Activated CD8-positive, alpha-beta memory T cell treated with anti-CD3 and anti-CD28 coated beads for 48 hours (primary cell): Measurements from ENCODE around the gene INTS1.

Source experiments
- DNase-seq, 3 experiments: peaks; one replicate each; pipeline ENCODE4 v3.0.0-alpha.2; 2020; ENCODE audit warnings: low read depth in 2 of 3, low spot score in 2 of 3

The INTS1 gene

DNA sequence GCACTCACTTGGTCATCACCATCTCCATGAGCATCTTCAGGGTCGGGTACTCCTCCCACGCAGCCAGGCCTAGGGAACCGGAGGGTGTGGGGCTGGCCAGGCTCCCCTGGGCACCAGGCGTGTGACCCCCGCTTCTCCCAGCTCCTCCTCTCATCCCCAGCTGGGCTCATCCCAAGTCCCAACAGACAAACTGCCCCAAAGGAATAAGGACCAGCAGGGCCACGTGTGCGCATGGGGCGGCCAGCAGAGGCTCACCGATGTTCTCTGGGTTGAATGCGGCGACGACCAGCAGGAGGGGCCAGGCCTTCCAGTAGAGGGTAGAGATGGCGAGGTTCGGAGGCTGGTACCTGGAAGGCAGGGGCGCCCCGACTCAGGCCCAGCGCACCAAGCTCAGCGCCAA is 14.9 kb downstream of the INTS1 start:
- DNase-seq: no peak

DNA sequence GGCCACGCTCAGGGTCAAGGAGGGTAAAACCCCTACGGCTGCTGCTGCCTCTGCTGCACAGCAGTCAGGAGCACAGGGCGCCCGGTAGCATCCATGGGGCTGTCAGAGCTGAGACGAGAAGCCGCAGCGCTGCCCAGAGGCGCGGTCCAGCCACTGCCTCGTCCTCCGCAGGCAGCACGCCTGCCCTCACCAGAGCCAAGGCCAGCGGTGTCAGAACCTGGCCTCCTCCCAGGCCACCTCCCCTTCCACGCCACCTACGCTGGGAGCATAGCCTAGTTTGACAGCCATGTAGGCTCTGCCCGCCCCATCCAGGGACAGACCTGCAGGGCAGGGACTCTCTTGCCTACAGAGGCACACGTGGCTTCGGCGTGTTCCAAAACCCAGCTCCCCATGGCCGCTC is 16.2 kb downstream of the INTS1 start:
- no peak for DNase-seq

DNA sequence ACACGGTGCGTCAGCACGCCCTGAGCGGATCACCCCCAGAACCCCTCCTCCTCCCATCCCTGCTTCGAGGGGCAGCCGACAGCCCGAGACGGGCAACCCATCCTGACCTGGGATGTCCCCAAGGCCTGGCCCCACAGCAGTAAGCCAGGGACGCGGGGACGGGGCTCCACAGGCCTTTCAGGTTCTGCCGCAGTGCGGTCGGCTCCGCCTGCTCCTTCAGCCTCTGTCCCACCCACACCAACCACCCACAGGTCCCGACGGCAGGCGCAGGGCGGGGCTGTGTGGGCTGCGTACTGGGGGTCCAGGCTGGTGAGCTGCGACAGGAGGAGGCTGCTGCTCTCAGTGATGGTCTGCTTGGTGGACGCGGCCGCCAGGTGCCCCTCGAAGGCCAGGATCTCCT is 16.7 kb downstream of the INTS1 start:
- DNase-seq: no peak

DNA sequence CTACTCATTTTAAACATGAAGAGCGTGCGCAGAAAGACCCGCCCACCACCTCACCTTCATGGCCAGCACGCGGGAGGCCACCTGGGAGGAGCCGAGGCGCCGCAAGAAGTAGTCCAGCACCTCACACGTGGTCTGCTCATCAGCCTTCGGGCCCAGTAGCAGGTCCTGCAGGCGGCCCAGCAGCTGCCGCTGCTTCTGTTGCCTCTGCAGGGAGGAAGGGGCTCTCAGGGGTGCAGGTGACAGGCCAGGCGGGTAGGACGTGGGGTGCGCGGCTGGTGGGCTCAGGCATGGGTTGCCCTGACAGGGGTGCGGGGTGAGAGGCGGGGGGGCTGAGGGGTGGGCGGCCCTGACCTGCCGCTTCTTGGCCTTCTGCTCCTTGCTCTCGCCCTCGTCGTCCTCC is 17.6 kb downstream of the INTS1 start:
- no peak for DNase-seq

DNA sequence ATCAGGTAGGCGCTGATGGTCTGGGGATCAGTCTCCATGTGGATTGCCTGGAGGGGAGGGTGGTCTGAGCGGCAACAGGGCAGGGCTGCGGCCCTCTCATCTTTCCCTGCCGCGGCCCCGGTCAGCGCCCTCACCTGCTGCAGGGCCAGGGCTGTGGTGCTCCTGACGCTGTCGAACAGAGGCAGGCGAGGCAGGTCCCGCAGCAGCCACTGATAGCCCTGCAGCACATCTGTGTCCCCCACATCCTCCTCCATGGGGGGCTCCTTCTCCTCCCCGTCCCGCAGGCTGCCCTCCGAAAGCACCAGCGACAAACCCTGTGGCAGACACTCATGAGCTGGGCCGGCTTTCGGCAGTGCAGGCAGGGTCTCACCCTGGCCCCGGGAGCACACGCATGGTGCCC is 19.0 kb downstream of the INTS1 start:
- DNase-seq: no peak

DNA sequence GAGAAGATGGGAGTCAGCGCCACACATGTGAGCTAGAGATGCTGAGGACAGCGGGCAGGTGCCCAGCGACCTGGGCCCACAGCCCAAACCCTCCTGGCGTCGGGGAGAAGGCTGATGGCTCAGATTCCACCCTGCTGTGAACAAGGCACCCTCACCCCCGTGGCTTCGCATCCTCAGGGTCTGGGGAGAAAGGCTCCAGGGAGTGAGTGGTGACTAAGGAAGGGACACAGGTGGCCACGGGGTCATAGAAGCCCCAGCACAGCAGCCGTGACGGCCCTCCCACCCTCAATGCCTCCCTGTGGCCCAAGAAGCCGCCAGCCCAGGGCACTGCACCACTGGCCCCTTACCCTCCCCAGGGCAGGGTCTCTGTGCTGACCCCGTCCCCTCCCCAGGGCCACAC is 19.6 kb downstream of the INTS1 start:
- no peak for DNase-seq

DNA sequence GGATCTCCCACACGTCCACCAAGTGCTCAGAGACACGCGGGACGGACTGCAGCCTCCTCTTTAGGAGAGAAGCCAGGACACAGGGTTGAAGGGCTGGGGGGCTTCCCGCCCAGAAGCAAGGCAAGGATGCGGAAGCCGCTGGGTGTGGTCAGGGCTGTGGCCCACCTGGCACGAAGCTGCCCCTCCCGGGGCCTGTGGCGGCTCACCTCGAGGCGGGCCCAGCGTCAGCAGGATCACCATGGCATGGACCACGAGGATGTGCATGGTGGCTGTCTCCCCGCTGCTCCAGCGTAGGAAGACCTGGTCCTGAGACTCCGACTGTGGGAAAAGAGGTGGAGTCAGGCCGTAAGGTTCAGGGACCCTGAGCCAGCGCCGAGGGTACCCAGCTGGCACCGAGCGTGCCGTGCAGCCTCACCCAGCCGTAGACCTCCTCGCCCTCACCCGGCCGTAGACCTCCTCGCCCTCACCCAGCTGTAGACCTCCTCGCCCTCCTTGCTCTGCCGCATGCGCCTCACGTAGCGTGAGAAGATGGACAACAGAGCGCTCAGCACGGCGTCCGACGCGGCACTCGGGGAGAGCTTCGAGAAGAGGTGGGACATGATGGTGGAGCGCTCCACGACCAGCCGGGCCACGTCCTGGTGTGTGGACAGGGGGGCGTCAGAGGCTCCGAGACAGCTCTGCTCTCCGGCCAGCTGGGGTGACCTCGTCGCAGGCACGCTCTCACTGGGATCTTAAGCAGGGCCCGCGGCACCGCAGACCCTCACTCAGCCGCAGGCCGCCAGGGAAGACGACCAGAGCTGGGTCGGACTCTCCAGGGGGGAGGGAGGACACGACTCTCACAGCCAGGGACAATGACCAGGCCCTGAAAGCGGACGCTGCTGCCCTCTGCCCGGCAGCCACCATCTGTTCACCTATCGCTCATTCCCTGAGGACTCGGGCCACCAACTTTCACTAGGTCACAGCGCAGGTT is 20.4 kb downstream of the INTS1 start:
- no peak for DNase-seq

DNA sequence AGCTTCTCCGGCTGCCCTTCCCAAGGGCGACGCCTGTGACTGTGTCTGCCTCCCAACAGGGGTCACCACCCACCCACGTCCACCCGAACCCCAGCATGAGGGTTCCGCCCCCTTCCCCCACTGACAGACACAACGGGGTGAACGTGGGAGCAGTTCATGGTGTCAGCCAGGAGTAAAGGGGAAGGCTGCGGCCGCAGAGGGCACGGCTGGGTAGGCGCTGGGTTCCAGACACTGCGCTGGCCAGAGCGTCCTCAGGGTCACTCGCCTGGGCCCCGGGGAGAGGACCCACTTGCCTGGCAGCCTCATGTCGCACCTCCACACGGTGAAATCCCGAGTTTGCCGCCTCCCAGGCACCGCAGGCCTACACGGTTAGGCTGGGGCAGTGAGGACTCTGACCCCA is 21.1 kb downstream of the INTS1 start:
- no peak for DNase-seq

DNA sequence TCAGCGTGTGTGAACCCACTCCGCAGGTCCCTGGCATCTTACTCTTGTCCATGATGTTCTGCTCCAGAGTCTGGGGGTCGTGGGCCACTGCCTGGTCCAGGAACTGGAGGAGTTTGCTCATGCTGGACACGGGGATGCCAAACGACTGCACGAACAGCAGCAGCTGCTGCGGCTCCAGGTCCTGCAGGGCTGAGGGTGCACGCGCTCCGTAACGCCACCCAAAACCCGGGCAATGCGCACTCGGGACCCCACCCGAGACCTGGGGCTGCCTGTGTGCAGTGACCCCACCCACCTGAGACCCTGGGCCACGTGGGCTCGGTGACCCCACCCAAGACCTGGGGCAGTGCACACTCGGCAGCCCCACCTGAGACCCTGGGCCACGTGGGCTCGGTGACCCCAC is 22.9 kb downstream of the INTS1 start:
- no peak for DNase-seq

DNA sequence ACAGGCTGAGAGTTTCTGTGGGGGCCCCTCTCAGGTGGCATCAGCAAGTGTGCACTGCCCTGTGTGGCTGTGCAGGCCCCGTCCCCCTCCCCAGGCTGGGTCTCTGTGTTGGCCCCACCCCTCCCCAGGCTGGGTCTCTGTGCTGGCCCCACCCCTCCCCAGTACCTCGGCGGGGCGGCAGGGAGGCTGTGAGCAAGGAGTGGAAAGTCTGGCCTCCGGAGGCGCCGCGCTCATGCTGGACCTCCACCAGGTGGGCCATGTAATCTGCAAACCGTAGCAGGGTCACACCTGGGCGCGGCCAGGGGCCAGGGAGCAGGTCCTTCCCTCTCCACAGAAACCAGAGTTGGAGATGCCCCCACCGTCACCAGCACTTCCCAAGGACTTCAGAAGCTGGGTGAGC is 23.5 kb downstream of the INTS1 start:
- DNase-seq: no peak

DNA sequence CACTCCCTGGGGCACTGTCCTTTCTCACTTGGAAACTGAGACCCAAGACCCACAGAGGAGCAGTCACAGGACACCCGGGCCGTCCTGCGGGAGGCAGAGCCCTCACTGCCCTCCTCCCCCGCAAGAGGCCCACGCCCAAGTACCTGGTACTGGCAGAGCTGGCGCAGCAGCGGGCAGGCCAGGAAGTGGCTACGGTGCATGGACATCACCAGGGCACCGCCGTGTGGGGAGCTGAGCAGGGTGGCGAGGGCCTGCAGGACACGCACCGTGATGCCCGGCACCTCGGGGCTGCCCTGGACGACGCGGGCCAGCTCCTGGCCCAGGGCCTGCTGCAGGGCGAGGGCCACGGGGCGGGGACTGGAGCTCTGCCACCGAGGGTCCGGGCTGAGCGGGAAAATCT is 24.9 kb downstream of the INTS1 start:
- no peak for DNase-seq

DNA sequence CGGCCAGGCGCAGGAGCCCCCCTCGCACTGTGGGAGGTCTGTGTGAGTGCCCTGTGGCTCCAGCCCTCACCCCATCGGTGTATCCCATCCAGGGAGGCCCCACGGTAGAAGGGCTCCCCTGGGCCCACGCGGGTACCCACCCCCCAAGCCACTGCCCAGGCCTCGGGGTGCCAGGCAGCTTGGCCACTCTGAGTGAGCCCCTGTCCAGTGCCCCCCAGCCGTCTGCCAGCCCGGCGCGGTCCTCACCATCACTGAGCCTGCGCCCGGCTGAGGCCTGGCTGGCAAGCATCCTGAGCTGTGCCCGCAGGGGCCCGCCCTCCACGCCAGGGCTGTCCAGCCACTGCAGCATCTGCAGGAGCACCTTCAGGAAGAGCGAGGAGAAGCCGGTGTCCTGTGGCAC is 25.7 kb downstream of the INTS1 start:
- DNase-seq: no peak

DNA sequence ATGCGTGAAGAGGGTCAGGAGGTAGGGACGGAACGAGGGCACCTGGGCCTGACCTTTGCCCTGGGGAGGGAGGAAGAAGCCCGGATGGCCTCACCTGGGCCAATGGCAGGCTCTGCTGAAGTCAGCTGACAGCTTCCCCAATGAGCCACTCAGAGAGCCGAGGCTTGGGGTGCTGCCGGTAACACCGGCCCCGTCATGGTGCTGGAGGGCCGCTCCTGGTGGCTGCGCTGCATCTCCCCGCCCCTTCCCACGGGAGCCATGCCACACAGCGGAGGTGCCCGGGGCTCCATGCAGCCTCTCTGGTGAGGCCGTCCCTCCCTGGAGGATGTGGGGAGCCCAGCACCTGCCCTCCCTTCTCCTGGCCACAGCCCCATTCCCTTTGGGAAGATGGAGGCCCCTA is 27.3 kb downstream of the INTS1 start:
- DNase-seq: no peak

DNA sequence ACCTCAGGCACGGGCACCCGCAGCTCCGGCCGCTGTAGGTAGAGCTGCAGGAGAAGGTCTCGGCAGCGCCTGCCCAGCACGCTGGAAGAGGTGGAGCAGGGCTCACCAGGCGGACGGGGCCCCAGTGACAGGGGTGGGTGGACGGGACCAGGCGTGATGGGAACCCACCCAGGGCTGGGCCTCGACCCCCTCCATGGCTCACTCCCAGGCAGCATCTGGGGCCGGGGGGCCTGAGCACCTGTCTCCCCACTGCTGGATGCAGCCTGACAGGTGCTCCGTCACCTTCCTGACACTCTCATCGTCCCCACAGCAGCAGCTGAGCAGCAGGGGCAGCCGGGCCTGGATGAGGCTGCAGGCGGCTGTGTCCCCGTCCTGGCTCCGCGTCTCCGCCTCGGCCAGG is 28.2 kb downstream of the INTS1 start:
- no peak for DNase-seq

DNA sequence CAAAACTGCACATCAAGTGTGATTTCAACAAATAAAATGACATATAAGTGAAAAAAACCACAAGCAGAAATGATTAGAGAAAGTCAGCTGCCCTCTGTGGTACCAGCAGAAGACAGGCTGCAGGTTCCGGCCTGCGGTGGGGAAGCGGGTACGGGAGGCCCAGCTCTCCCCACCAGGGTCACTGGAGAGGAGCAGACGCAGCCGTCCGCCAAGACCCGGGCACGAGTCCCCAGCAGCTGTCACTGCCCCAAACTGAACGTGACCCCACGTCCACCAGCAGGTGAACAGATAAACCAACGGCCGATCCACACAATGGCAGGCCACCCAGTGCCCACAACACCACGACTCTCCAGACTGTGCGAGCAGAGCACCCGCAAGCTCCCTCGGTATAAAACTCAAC is 28.8 kb downstream of the INTS1 start:
- DNase-seq: no peak

DNA sequence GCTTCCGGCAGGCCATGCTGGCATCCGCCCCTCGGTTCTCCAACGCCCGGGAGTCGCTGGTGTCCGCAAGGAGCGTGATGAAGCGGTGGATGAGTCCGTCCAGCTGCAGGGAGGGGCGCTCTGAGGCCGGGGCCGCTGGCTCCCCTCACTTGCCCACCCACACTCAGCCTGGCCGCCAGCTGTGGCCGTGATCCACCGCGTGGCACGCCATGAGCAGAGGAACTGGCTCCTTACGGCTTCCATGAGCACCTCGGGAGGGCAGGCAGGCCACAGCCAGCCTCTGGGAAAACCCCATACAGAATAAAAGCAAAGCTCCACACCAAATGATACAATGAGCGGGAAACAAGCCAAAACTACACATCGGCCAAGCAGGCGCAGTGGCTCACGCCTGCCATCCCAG is 29.5 kb downstream of the INTS1 start:
- no peak for DNase-seq

DNA sequence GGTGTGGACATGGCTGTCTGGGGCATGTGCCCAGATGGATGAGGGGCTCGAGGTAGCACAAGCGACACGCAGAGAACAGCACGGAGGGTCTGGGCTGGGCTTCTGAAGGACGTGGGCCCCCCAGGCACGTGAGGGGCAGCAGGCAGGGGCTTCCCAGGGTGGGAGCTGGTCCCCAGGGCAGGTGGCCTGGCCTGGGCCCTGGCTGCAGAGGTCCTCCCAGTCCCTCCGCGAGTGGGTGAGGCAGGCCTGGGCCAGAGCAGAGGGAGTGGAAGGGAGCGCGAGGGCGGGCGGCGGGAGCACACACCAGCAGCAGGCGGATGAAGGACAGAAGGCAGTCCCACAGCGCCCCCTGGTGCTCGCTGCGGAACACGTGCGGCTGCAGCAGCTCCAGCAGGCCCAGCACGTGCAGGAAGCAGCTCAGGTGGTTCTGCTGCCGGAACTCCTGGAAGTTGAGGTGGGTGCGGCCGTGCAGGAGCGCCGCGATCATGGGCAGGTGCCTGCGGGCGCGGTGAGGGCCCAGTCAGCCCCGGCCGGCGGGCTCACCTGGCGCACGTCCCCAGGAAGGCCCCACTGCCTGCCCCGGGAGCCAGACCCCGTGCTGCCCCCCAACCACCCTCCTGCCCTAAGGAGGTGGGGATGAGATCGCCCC is 30.2 kb downstream of the INTS1 start:
- DNase-seq: peak; percentile 60 to 79 (median 78)

DNA sequence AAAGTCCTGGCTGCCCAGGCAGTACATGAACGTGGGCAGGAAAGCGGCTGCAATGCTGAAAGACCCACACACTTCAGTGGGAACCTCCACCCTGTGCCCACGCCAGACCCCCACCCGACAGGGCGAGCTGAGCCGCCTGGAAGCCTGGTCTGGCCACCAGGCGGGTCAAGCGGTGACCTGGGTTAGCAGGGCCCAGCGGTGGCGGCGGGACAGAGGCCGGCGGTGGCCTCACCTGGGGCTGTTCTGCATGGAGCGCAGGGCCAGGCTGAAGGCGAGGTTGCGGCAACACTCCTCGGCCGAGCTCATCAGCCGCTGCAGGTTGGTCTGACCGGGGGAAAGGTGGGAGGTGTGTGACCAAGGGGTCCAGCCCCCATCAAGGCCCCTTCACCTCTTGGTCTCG is 33.3 kb downstream of the INTS1 start:
- no peak for DNase-seq

DNA sequence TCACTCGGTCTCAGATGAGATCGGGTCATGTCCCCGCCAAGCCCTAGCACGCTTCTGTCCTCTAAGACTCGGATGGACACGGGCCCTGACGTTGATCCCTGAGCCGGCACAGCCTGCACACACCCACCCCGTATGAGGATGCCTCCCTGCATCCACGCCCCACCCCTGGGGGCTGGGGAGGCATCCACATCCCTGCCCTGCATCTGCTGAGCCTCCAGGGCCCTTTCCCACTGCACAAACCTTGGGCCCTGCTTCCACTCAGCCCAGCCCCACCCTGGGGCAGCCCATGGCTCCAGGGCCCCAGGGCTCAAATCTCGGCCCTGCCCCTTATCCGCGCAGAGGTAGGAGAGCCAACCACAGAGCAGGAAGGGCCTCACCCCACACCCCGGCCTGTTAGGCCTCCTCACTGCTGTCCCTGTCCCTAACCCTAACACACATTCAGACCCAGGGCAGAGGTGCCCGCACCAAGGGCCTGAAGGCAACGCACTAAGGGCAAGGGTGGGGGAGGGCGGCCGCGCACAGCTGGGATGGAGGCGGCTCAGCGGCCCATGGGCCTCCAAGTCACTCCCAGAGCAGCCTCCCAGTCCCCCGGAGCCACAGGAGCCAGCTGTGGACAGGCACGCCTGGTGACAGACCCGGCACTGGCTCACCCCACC is 35.4 kb downstream of the INTS1 start:
- no peak for DNase-seq

DNA sequence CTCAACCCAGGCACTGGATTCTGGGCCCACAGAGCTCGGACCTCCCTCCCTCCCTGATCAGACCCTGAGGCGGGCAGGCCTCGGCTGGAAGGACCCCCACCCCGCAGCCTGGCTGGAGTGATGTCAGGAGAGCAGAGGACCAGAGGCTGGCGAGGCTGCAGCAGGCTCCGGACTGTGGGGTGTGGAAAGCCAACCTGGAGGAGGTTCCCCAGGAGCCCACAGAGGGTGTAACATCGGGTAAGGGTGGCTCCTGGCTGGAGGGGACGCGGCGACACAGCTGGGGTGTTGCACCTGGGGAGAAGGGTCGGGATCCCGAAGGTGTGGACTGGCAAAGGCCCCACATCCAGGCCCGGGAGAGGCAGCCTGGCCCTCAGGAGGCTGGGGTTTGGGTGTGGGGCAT is 36.0 kb downstream of the INTS1 start:
- DNase-seq: no peak

DNA sequence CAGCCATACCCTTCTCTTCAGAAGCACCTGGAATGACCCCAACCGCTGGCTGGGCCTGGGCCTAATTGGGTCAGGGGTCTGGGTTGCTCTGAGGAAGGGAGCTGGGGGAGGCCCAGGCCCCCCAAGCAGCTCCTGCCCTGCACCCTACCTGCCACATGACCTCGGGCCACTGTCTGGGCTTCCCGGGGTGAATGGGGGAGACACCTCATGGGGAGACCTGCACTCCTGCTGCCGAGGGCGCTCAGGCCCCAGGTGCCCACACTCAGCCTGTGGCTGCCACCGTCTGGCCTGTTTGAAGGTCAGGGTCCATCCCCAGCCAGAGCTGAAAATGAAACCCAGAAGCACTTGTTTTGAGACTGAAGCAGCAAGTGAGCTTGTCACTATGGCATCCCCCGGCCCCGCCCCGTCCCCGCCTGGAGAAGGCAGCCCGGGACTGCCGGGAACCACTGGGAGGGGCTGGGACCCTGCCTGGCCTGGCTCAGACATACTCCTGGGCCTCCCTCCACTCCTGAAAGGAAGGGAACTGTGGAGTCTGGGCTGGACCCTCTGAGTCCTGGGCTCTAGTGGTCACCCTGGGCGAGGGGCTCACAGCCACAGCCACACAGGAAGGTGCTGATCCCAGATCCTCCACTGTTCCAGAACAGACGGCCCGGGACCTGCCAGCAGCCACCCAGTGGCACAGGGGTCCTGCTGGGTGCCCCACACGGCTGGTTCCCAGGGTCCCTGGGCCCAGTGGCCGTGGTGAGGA is 37.5 kb downstream of the INTS1 start:
- DNase-seq: no peak
